ENCODE measurements around the gene CYP2D6. TPM values are rescaled to one million over a fixed set of nuclear protein-coding genes. Genes with fewer than 3 reads are reported as not detected.
A peak's percentile ranks its signal among the peaks of the same experiment; 100 is the strongest.
"Not testable (repeated sequence)": the region's sequence is repeated elsewhere in the genome, so short reads cannot be mapped to it uniquely, and the experiment has no call there.

Gene CYP2D6
- total RNA-seq, 2 donors from 2014 or later = 6.6 to 6.8 TPM

DNA sequence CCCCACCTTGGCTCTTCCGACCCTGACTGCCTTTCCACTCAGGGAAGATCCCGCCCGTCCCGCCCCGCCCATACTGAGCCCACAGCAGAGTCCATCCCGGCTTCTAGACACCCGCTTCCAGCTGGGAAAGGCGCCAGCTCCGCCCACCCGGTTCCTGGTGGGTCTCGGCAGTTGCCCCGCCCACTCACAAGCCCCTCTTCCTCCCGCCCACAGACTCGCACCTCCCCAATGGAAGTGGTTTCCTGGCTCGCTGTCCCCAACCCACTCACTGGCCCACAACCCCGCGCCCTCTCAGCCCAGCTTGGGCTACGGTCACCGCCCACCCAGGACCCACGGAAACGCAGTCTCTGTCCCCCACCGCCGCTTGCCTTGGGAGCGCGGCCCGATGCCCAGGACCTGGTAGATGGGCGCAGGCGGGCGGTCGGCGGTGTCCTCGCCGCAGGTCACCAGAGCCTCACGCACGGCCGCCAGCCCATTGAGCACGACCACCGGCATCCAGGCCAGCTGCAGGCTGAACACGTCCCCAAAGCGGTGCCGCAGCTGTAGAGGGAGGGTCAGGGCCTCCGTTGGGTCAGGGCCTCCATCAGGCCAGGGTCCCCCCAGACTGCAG, 22.2 kb upstream of the CYP2D6 start:
- Mint-ChIP-seq H3K4me3 (no peak overlapping the region), H3K9me3 (no peaks in the 10 kb centered on the region), H3K27ac (no peak overlapping the region), H3K36me3 (ENCODE audit: insufficient read depth in 2 of 2) (no peaks in the 10 kb centered on the region), H3K4me1 (ENCODE audit: low read depth) (peaks cover 6% of the 10 kb centered on the region), H3K27me3 (ENCODE audit: low read depth) (no peaks in the 10 kb centered on the region)
- ATAC-seq (replicated peaks in 1 of 2) (no peak), DNase-seq (no peak)

DNA sequence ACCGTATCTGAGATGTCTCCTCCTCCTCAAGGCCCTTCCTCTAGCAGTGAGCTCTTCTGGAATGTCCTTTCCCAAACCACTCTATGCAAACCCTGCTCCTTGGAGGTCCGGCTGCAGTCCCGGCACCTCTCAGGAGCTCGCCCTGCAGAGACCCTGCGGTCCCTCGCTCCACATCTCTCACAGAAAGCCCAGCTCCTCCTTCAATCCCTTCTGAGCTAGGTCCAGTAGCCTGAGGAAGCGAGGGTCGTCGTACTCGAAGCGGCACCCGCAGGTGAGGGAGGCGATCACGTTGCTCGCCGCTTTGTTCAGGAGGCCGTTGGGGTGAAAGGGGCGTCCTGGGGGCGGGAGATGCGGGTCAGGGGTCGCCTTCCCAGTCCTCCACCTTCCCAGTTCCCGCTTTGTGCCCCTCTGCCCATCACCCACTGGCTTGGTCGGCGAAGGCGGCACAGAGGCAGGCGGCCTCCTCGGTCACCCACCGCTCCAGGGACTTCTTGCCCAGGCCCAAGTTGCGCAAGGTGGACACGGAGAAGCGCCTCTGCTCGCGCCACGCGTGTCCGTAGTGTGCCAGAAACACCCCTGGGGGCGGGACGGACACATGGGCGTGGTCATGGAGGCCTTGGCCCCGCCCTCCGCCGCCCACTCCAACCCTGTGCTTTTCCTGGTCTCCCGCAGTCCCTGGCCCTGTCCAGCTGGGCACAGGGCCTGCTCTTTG, 21.5 kb upstream of the CYP2D6 start:
- Mint-ChIP-seq H3K9me3 (no peaks in the 10 kb centered on the region), H3K4me3 (no peak overlapping the region), H3K27me3 (ENCODE audit: low read depth) (no peaks in the 10 kb centered on the region), H3K36me3 (ENCODE audit: insufficient read depth in 2 of 2) (no peaks in the 10 kb centered on the region), H3K4me1 (ENCODE audit: low read depth) (peaks cover 6% of the 10 kb centered on the region), H3K27ac (no peak overlapping the region)
- ATAC-seq (replicated peaks in 1 of 2) (no peak), DNase-seq (no peak)

DNA sequence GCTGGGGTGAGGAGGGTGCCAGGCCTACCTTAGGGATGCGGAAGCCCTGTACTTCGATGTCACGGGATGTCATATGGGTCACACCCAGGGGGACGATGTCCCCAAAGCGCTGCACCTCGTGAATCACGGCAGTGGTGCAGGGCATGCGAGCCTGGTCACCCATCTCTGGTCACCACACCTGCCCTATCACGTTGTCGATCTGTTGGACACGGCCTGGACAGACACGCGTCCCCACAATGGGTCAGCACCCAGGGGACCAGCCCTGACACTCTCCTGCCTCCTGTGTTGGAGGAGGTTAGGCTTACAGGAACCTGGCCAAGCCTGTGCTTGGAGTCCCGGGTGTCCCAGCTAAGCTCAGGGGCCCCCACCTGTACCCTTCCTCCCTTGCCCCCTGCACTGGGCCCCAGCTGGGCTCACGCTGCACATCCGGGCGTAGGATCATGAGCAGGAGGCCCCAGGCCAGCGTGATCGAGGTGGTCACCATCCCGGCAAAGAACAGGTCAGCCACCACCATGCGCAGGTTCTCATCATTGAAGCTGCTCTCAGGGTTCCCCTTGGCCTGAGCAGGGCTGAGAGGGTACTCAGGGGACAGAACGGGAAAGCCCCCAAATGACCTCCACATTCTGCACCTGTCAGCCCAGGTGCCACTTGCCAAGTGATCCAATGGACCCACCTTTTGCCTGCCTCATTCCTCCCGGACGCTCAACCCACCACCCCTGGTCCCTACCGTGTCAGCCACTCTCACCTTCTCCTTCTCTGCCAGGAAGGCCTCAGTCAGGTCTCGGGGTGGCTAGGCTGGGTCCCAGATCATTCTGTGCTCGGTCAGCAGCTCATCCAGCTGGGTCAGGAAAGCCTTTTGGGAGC, 20.3 kb upstream of the CYP2D6 start:
- Mint-ChIP-seq H3K9me3 (no peaks in the 10 kb centered on the region), H3K27ac (no peak overlapping the region), H3K4me1 (ENCODE audit: low read depth) (peaks cover 6% of the 10 kb centered on the region), H3K4me3 (no peak overlapping the region), H3K36me3 (ENCODE audit: insufficient read depth in 2 of 2) (no peaks in the 10 kb centered on the region), H3K27me3 (ENCODE audit: low read depth) (no peaks in the 10 kb centered on the region)
- no peak for DNase-seq
- peak; percentile 4 to 28 for ATAC-seq (replicated peaks in 1 of 2)

DNA sequence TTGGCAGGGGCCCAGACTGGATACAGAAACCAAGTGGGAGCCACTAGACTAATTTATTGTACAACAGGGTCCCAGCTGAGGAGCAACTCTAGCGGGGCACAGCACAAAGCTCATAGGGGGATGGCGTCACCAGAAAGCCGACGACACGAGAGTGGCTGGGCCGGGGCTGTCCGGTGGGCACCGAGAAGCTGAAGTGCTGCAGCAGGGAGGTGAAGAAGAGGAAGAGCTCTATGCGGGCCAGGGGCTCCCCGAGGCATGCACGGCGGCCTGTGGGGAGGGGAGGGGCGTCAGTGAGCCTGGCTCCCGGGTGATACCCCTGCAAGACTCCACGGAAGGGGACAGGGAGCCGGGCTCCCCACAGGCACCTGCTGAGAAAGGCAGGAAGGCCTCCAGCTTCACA, 19.2 kb upstream of the CYP2D6 start:
- H3K9me3 Mint-ChIP-seq; H3K36me3 Mint-ChIP-seq (ENCODE audit: insufficient read depth in 2 of 2); DNase-seq; H3K4me3 Mint-ChIP-seq; H3K4me1 Mint-ChIP-seq (ENCODE audit: low read depth); H3K27me3 Mint-ChIP-seq (ENCODE audit: low read depth); ATAC-seq (replicated peaks in 1 of 2); H3K27ac Mint-ChIP-seq: not testable (repeated sequence)

DNA sequence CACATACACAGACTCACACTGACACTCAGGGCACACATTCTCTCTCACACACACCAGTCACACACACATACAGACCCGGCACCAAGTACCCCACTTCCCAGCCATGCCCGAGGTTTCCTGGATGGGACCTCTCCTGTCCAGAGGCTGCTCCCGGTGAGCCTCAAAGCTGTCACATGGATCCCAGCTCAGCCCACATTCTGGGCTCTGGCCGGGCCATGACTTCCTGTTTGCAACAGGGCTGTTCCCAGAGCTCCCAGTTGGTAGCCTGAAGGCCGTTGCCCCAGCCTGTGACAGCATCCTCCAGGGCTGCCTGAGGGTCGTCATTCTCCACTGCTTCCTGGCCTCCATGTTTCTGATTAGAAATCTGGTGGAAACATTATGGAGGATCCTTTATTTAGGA, 14.6 kb upstream of the CYP2D6 start:
- DNase-seq = no peak
- Mint-ChIP-seq H3K27me3 (ENCODE audit: low read depth) (no peaks in the 10 kb centered on the region), H3K27ac (no peak overlapping the region), H3K4me3 (no peak overlapping the region), H3K36me3 (ENCODE audit: insufficient read depth in 2 of 2) (peaks cover 0 to under 1% of the 10 kb centered on the region in 2 donors), H3K4me1 (ENCODE audit: low read depth) (no peaks in the 10 kb centered on the region), H3K9me3 (no peaks in the 10 kb centered on the region)
- ATAC-seq (replicated peaks in 1 of 2) = no peak

DNA sequence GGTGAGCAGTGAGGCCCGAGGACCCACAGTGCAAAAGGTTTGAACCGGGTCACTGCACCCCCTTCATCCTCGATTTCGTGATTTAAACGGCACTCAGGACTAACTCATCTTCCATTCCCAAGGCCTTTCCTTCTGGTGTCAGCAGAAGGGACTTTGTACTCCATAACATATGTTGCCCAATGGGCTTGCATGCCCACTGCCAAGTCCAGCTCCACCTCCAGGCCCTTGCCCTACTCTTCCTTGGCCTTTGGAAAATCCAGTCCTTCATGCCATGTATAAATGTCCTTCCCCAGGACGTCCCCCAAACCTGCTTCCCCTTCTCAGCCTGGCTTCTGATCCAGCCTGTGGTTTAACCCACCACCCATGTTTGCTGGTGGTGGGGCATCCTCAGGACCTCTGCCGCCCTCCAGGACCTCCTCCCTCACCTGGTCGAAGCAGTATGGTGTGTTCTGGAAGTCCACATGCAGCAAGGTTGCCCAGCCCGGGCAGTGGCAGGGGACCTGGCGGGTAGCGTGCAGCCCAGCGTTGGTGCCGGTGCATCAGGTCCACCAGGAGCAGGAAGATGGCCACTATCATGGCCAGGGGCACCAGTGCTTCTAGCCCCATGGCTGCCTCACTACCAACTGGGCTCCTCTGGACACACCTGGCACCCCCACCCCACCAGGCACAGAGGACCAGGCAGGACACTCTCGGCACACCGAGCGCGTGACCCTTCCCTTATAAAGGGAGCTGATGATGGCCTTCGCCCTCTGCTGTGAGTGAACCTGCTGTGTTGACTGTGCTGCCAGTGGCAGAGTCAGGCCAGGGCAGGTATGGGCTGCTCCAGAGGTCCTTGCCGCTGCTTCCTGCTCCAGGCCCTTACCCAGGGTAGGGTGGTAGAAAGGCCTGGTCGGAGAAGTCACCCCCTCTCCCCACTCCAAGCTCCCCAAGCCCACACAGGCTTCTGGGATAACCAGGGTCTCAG, 13.5 kb upstream of the CYP2D6 start:
- H3K4me3 Mint-ChIP-seq; H3K27me3 Mint-ChIP-seq (ENCODE audit: low read depth); H3K4me1 Mint-ChIP-seq (ENCODE audit: low read depth); H3K27ac Mint-ChIP-seq; DNase-seq; ATAC-seq (replicated peaks in 1 of 2); H3K36me3 Mint-ChIP-seq (ENCODE audit: insufficient read depth in 2 of 2); H3K9me3 Mint-ChIP-seq: not testable (repeated sequence)

DNA sequence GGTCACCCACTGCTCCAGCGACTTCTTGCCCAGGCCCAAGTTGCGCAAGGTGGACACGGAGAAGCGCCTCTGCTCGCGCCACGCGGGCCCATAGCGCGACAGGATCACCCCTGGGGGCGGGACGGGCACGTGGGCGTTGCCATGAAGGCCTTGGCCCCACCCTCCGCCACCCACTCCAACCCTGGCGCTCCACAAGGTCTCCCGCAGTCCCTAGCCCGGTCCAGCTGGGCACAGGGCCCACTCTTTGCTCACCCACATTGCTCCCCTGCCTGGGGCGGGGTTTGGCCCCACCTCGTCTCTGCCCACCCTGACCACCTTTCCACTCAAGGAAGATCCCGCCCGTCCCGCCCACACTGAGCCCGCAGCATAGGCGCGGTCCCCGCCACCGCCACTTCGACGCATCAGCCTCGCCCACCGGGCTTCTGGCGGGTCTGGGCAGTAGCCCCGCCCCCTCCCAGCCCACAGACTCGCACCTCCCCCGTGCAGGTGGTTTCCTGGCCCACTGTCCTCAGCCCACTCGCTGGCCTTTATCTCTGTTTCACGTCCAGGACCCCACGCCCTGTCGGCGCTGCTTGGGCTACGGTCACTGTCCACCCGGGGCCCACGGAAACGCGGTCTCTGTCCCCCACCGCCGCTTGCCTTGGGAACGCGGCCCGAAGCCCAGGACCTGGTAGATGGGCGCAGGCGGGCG, 12.3 kb upstream of the CYP2D6 start:
- Mint-ChIP-seq H3K27ac (no peak overlapping the region), H3K9me3 (no peaks in the 10 kb centered on the region), H3K27me3 (ENCODE audit: low read depth) (no peaks in the 10 kb centered on the region), H3K4me3 (no peak overlapping the region), H3K4me1 (ENCODE audit: low read depth) (no peaks in the 10 kb centered on the region), H3K36me3 (ENCODE audit: insufficient read depth in 2 of 2) (peaks cover 0 to 3% of the 10 kb centered on the region in 2 donors)
- ATAC-seq (replicated peaks in 1 of 2) (no peak), DNase-seq (no peak)

DNA sequence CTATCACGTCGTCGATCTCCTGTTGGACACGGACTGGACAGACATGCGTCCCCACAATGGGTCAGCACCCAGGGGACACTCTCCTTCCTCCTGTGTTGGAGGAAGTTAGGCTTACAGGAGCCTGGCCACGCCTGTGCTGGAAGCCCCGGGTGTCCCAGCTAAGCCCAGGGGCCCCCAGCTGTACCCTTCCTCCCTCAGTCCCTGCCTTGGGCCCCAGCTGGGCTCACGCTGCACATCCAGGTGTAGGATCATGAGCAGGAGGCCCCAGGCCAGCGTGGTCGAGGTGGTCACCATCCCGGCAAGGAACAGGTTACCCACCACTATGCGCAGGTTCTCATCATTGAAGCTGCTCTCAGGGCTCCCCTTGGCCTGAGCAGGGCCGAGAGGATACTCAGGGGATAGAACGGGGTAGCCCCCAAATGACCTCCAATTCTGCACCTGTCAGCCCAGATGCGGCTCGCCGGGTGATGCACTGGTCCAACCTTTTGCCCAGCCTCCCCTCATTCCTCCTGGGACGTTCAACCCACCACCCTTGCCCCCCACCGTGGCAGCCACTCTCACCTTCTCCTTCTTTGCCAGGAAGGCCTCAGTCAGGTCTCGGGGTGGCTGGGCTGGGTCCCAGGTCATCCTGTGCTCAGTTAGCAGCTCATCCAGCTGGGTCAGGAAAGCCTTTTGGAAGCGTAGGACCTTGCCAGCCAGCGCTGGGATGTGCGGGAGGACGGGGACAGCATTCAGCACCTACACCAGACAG, 10.9 kb upstream of the CYP2D6 start:
- H3K4me3 Mint-ChIP-seq; H3K4me1 Mint-ChIP-seq (ENCODE audit: low read depth); H3K27me3 Mint-ChIP-seq (ENCODE audit: low read depth); H3K9me3 Mint-ChIP-seq; DNase-seq; H3K36me3 Mint-ChIP-seq (ENCODE audit: insufficient read depth in 2 of 2); H3K27ac Mint-ChIP-seq: not testable (repeated sequence)
- peak in 1 of 2 donors; percentile 7 for ATAC-seq (replicated peaks in 1 of 2)

DNA sequence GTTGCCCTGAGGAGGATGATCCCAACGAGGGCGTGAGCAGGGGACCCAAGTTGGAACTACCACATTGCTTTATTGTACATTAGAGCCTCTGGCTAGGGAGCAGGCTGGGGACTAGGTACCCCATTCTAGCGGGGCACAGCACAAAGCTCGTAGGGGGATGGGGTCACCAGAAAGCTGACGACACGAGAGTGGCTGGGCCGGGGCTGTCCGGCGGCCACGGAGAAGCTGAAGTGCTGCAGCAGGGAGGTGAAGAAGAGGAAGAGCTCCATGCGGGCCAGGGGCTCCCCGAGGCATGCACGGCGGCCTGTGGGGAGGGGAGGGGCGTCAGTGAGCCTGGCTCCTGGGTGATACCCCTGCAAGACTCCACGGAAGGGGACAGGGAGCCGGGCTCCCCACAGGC, 9.5 kb upstream of the CYP2D6 start:
- not testable (repeated sequence) for H3K4me1 Mint-ChIP-seq (ENCODE audit: low read depth); H3K27me3 Mint-ChIP-seq (ENCODE audit: low read depth); DNase-seq; H3K4me3 Mint-ChIP-seq; H3K36me3 Mint-ChIP-seq (ENCODE audit: insufficient read depth in 2 of 2); H3K9me3 Mint-ChIP-seq; ATAC-seq (replicated peaks in 1 of 2)
- H3K27ac Mint-ChIP-seq = peak overlapping the region; percentile 54

DNA sequence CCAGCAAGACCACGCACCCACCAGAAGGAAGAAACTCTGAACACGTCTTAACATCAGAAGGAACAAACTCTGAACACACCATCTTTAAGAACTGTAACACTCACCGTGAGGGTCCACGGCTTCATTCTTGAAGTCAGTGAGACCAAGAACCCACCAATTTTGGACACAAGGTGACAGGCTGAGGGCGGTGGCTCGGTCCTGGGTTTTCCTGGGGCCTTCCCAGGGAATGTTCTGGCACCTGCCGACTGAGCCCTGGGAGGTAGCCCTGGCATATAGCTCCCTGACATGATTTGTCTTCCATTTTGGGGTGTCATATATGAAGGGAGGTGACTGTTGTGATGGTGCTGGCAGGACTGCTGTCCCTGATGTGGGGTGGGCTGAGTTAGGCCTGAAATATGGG, 8.9 kb upstream of the CYP2D6 start:
- H3K27me3 Mint-ChIP-seq (ENCODE audit: low read depth); H3K27ac Mint-ChIP-seq; H3K9me3 Mint-ChIP-seq; H3K4me1 Mint-ChIP-seq (ENCODE audit: low read depth); DNase-seq; H3K4me3 Mint-ChIP-seq; ATAC-seq (replicated peaks in 1 of 2); H3K36me3 Mint-ChIP-seq (ENCODE audit: insufficient read depth in 2 of 2): not testable (repeated sequence)

DNA sequence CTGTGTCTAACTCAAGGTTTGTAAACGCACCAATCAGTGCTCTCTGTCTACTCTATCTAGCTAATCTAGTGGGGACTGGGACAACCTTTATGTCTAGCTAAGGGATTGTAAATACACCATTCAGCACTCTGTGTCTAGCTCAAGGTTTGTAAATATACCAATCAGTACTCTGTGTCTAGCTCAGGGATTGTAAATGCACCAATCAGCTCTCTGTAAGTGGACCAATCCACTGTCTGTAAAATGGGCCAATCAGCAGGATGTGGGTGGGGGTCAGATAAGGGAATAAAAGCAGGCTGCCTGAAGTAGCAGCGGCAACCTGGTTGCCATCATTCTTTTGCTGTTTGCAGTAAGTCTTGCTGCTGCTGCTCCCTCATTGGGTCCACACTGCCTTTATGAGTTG, 8.4 kb upstream of the CYP2D6 start:
- Mint-ChIP-seq H3K27ac (no peak overlapping the region), H3K4me1 (ENCODE audit: low read depth) (no peaks in the 10 kb centered on the region), H3K27me3 (ENCODE audit: low read depth) (no peaks in the 10 kb centered on the region), H3K4me3 (no peak overlapping the region), H3K36me3 (ENCODE audit: insufficient read depth in 2 of 2) (peaks cover 0 to 3% of the 10 kb centered on the region in 2 donors), H3K9me3 (no peaks in the 10 kb centered on the region)
- no peak for DNase-seq
- ATAC-seq (replicated peaks in 1 of 2) = no peak

Data from activated T-cell treated with anti-CD3 and anti-CD28 coated beads, Interleukin-2, amount 50 U/mL, for 72 hours (primary cell).